ENCODE data around the gene ATG2A. TPM values are rescaled to one million over a fixed set of nuclear protein-coding genes. Genes with fewer than 3 reads are reported as not detected.

Gene ATG2A
- total and polyA plus RNA-seq, 9 of the 15 experiments (the other 6 are each of a cell fraction or from before 2014, with no cell fraction given): 0.25 to 45.9 (median 5.2) TPM

GRCh38 chr11:64879244-64879900 lies 37.6 kb downstream of the ATG2A start (continued):
- TF ChIP-seq ZNF224 (CRISPR knock-in tag; IDR thresholded peaks at IDR 0.05) (no peak), TCF7L2 (IDR thresholded peaks at IDR 0.05; ENCODE audit: low read depth, low read length) (no peak), MYBL2 (IDR thresholded peaks at IDR 0.05; ENCODE audit: low read depth) (no peak), MYBL2 (CRISPR knock-in tag; IDR thresholded peaks at IDR 0.05; ENCODE audit: borderline replicate concordance) (no peak), GABPB2 (CRISPR knock-in tag; conservative IDR thresholded peaks at IDR 0.05) (no peak), HMGN3 (IDR thresholded peaks at IDR 0.05; ENCODE audit: borderline replicate concordance, extremely low read depth, insufficient read length, low read depth, low read length) (no peak), HDGF (IDR thresholded peaks at IDR 0.05) (0 out of 2 replicates have a peak, but pooled peaks have one; percentile 75), BCLAF1 (IDR thresholded peaks at IDR 0.05; ENCODE audit: borderline replicate concordance in 1 of 2, control insufficient read depth in 1 of 2, low read depth in 2 of 2, low read length in 1 of 2) (no peak), HDAC6 (IDR thresholded peaks at IDR 0.05; ENCODE audit: low read depth, low read length) (no peak), ZSCAN32 (CRISPR knock-in tag; IDR thresholded peaks at IDR 0.05) (no peak), THRA (IDR thresholded peaks at IDR 0.05) (no peak), IRF1 (CRISPR knock-in tag; IDR thresholded peaks at IDR 0.05; ENCODE audit: borderline replicate concordance) (no peak), SMARCA4 (IDR thresholded peaks at IDR 0.05) (peak; percentile 10; the same call in 1 of the 2 replicates), HDAC3 (IDR thresholded peaks at IDR 0.05; ENCODE audit: borderline replicate concordance, partially characterized antibody) (no peak), DNMT1 (IDR thresholded peaks at IDR 0.05) (no peak), ZNF217 (CRISPR knock-in tag; IDR thresholded peaks at IDR 0.05) (no peak), SMARCE1 (IDR thresholded peaks at IDR 0.05) (peak; percentile 46; the same call in 1 of the 2 replicates), ZBTB33 (CRISPR knock-in tag; IDR thresholded peaks at IDR 0.05) (no peak), NFIC (IDR thresholded peaks at IDR 0.05) (no peak), JUND (IDR thresholded peaks at IDR 0.05; ENCODE audit: borderline replicate concordance, low read depth, low read length) (0 out of 2 replicates have a peak, but pooled peaks have one; percentile 8), JUND (tag; IDR thresholded peaks at IDR 0.05; ENCODE audit: borderline replicate concordance, low read depth, low read length) (no peak), NR3C1 (CRISPR knock-in tag; IDR thresholded peaks at IDR 0.05) (no peak)

Measured in K562 (cell line).